NB4 (cell line): ENCODE results near the gene RAP1GAP2.

ENCODE experiments used
- DNase-seq: peaks from one replicate; pipeline ENCODE4 v3.0.0; 2010; ENCODE audit warnings: low read depth
- H3K4me3 ChIP-seq: one replicate; pipeline ENCODE4 v1.5.1; 2011; ENCODE audit warnings: mild to moderate bottlenecking, low read depth, low read length, moderate library complexity
- MYC ChIP-seq: IDR thresholded peaks from 2 replicates; pipeline ENCODE4 v1.6.1; 2011; ENCODE audit warnings: low read depth, low read length
- POLR2A ChIP-seq: IDR thresholded peaks from 2 replicates; pipeline ENCODE4 v1.6.1; 2011; ENCODE audit warnings: mild to moderate bottlenecking; ENCODE audit not compliant: insufficient read length; ENCODE audit errors: extremely low read depth
- TF ChIP-seq, protein P1 (sequence below): IDR thresholded peaks from 2 replicates; pipeline ENCODE4 v1.6.1; 2011; ENCODE audit warnings: low read depth, low read length
- TF ChIP-seq, protein P2 (sequence below): IDR thresholded peaks from one replicate; pipeline ENCODE4 v1.5.1; 2012; ENCODE audit warnings: low read depth, low read length

RAP1GAP2 gene

GRCh38 chr17:2897605-2898004 is 101.4 kb downstream of the RAP1GAP2 start:
- no peak overlapping the region for H3K4me3 ChIP-seq
- TF ChIP-seq POLR2A (no peak), MYC (no peak)
- TF ChIP-seq, protein P1, sequence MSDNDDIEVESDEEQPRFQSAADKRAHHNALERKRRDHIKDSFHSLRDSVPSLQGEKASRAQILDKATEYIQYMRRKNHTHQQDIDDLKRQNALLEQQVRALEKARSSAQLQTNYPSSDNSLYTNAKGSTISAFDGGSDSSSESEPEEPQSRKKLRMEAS = no peak
- TF ChIP-seq, protein P2, sequence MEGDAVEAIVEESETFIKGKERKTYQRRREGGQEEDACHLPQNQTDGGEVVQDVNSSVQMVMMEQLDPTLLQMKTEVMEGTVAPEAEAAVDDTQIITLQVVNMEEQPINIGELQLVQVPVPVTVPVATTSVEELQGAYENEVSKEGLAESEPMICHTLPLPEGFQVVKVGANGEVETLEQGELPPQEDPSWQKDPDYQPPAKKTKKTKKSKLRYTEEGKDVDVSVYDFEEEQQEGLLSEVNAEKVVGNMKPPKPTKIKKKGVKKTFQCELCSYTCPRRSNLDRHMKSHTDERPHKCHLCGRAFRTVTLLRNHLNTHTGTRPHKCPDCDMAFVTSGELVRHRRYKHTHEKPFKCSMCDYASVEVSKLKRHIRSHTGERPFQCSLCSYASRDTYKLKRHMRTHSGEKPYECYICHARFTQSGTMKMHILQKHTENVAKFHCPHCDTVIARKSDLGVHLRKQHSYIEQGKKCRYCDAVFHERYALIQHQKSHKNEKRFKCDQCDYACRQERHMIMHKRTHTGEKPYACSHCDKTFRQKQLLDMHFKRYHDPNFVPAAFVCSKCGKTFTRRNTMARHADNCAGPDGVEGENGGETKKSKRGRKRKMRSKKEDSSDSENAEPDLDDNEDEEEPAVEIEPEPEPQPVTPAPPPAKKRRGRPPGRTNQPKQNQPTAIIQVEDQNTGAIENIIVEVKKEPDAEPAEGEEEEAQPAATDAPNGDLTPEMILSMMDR = no peak
- DNase-seq = no peak

DNA sequence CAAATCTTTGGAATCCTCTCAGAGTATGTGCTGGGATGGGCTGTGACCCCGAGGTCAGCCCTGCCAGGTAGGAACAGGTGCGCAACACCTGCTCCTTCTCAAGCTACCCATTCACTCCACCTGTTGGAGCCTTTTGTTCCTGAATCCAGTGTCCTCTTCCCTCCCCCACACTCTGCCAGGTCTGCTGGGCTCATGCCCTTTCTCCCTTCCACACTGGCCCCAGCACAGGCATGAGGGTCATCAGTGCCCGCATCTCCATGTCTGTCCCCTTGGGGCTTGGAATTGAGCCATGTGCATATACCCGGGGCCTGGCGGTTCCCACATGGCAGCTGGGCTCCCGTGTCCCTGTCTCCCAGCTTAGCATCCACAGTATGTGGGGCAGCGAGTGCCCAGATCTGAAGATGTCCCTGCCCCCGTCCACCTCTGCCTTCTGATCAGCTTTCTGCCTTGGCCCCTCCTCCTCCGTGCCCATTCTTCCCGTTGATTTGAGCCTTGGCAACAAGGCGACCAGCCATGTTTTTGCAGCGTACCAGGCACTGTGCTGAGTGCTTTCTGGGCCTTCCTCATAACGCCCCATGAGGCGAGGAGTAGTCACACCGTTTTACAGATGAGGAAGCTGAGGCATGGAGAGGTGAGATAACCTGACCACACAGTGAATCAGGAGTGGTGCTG is 102.2 kb downstream of the RAP1GAP2 start:
- DNase-seq = no peak
- no peak for TF ChIP-seq POLR2A
- TF ChIP-seq, protein P2 = no peak
- TF ChIP-seq MYC = no peak
- TF ChIP-seq, protein P1 = no peak
- H3K4me3 ChIP-seq = no peak overlapping the region

DNA sequence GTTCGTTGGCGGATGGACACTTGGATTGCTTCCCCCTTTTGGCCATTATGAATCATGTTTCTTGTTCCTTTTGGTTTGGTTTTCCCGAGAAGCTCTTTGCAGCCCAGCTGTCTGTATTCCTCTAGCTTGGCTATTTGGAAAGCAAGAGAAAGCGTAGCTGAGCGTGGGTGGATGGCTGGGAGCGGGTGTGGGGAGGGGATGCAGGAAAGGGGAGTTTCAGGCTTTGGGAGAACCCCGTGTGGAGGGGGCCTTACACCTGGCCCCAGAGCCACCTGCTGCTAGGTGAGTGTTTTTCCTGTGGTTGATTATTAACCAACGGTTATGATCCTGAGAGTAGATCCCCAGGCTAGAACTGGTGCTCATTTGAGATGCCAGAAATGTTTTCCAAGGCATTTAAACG is 103.7 kb downstream of the RAP1GAP2 start:
- TF ChIP-seq POLR2A = no peak
- TF ChIP-seq, protein P1 = no peak
- TF ChIP-seq, protein P2 = no peak
- no peak for TF ChIP-seq MYC
- DNase-seq = no peak
- H3K4me3 ChIP-seq = no peak overlapping the region

DNA sequence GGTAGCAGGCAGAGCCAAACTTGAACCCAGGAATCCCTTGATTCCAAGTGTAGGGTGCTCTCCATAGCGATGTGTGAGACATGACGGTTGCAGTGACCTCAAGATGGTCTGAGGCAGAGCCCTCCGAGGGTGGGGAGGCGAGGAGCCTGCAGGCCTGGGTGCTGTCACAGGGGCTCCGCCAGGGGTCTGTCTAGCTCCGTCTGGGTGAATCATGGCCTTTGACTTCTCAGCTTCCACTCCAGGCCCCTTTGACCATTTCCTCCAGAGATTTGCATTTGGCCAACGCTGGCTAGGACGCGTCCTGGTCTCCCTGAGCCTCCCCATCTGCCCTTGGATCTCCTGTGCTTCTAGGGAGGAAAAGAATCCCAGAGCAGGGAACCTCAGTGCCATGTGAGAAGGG is 104.6 kb downstream of the RAP1GAP2 start:
- DNase-seq = no peak
- H3K4me3 ChIP-seq = no peak overlapping the region
- no peak for TF ChIP-seq MYC
- TF ChIP-seq, protein P1 = no peak
- TF ChIP-seq POLR2A = no peak
- TF ChIP-seq, protein P2 = no peak

- DNase-seq = no peak
- H3K4me3 ChIP-seq = no peak overlapping the region
- TF ChIP-seq, protein P2 = no peak
- TF ChIP-seq POLR2A (no peak), MYC (no peak)
- TF ChIP-seq, protein P1 = no peak
Observed at GRCh38 chr17:2901582-2901981, 105.3 kb downstream of the RAP1GAP2 start.
